Measurements from ENCODE around the gene PLXNA2. TPM values are rescaled to one million over a fixed set of nuclear protein-coding genes. Genes with fewer than 3 reads are reported as not detected.

PLXNA2 gene
- total RNA-seq, 2 experiments from 2014 or later = 2.0 to 2.1 TPM

GRCh38 chr1:208176649-208177048 lies 67.5 kb downstream of the PLXNA2 start:
- ATAC-seq (ENCODE audit: low read depth) = no peak
- H3K4me1 Mint-ChIP-seq = no peaks in the 10 kb centered on the region
- no peaks in the 10 kb centered on the region for H3K36me3 Mint-ChIP-seq
- DNase-seq = no peak
- no peaks in the 10 kb centered on the region for H3K9me3 Mint-ChIP-seq
- POLR2A ChIA-PET = no interaction called here
- H3K4me3 Mint-ChIP-seq = no peak overlapping the region
- H3K27me3 Mint-ChIP-seq = peaks cover 10% of the 10 kb centered on the region
- H3K27ac Mint-ChIP-seq = no peak overlapping the region

GRCh38 chr1:208175508-208175895 lies 68.7 kb downstream of the PLXNA2 start:
- DNase-seq (no peak), ATAC-seq (ENCODE audit: low read depth) (no peak)
- H3K27ac Mint-ChIP-seq = no peak overlapping the region
- H3K4me3 Mint-ChIP-seq = no peak overlapping the region
- no peaks in the 10 kb centered on the region for H3K9me3 Mint-ChIP-seq
- peaks cover 10% of the 10 kb centered on the region for H3K27me3 Mint-ChIP-seq
- POLR2A ChIA-PET = no interaction called here
- no peaks in the 10 kb centered on the region for H3K36me3 Mint-ChIP-seq
- no peaks in the 10 kb centered on the region for H3K4me1 Mint-ChIP-seq

- H3K9me3 Mint-ChIP-seq = no peaks in the 10 kb centered on the region
- DNase-seq (no peak), ATAC-seq (ENCODE audit: low read depth) (no peak)
- no peaks in the 10 kb centered on the region for H3K36me3 Mint-ChIP-seq
- peaks cover 10% of the 10 kb centered on the region for H3K27me3 Mint-ChIP-seq
- H3K4me3 Mint-ChIP-seq = no peak overlapping the region
- no peak overlapping the region for H3K27ac Mint-ChIP-seq
- no peaks in the 10 kb centered on the region for H3K4me1 Mint-ChIP-seq
- POLR2A ChIA-PET = no interaction called here
Observed at GRCh38 chr1:208174731-208175507, 69.3 kb downstream of the PLXNA2 start.

- ATAC-seq (ENCODE audit: low read depth) = no peak
- no peak overlapping the region for H3K4me3 Mint-ChIP-seq
- no peak for DNase-seq
- no peaks in the 10 kb centered on the region for H3K4me1 Mint-ChIP-seq
- POLR2A ChIA-PET = no interaction called here
- H3K9me3 Mint-ChIP-seq = no peaks in the 10 kb centered on the region
- no peak overlapping the region for H3K27ac Mint-ChIP-seq
- H3K36me3 Mint-ChIP-seq = no peaks in the 10 kb centered on the region
- H3K27me3 Mint-ChIP-seq = peaks cover 14% of the 10 kb centered on the region
Observed at GRCh38 chr1:208174200-208174599, 70.0 kb downstream of the PLXNA2 start.

- DNase-seq (no peak), ATAC-seq (ENCODE audit: low read depth) (no peak)
- H3K27me3 Mint-ChIP-seq = peaks cover 12% of the 10 kb centered on the region
- H3K27ac Mint-ChIP-seq = no peak overlapping the region
- no peaks in the 10 kb centered on the region for H3K36me3 Mint-ChIP-seq
- no peak overlapping the region for H3K4me3 Mint-ChIP-seq
- no peaks in the 10 kb centered on the region for H3K4me1 Mint-ChIP-seq
- POLR2A ChIA-PET = no interaction called here
- H3K9me3 Mint-ChIP-seq = no peaks in the 10 kb centered on the region
Observed at GRCh38 chr1:208173749-208174148, 70.4 kb downstream of the PLXNA2 start.

GRCh38 chr1:208172423-208173145 lies 71.6 kb downstream of the PLXNA2 start:
- no peak overlapping the region for H3K4me3 Mint-ChIP-seq
- peaks cover 12% of the 10 kb centered on the region for H3K27me3 Mint-ChIP-seq
- no peak overlapping the region for H3K27ac Mint-ChIP-seq
- no peaks in the 10 kb centered on the region for H3K4me1 Mint-ChIP-seq
- no peaks in the 10 kb centered on the region for H3K36me3 Mint-ChIP-seq
- DNase-seq (no peak), ATAC-seq (ENCODE audit: low read depth) (no peak)
- no peaks in the 10 kb centered on the region for H3K9me3 Mint-ChIP-seq
- POLR2A ChIA-PET = no interaction called here

GRCh38 chr1:208171616-208172422 lies 72.4 kb downstream of the PLXNA2 start:
- H3K4me1 Mint-ChIP-seq = no peaks in the 10 kb centered on the region
- no peak overlapping the region for H3K27ac Mint-ChIP-seq
- ATAC-seq (ENCODE audit: low read depth) (no peak), DNase-seq (no peak)
- POLR2A ChIA-PET = no interaction called here
- no peaks in the 10 kb centered on the region for H3K36me3 Mint-ChIP-seq
- no peak overlapping the region for H3K4me3 Mint-ChIP-seq
- peaks cover 12% of the 10 kb centered on the region for H3K27me3 Mint-ChIP-seq
- no peaks in the 10 kb centered on the region for H3K9me3 Mint-ChIP-seq

- no peak overlapping the region for H3K4me3 Mint-ChIP-seq
- no peaks in the 10 kb centered on the region for H3K36me3 Mint-ChIP-seq
- ATAC-seq (ENCODE audit: low read depth) = no peak
- H3K27me3 Mint-ChIP-seq = peaks cover 19% of the 10 kb centered on the region
- H3K4me1 Mint-ChIP-seq = no peaks in the 10 kb centered on the region
- no peak overlapping the region for H3K27ac Mint-ChIP-seq
- no peaks in the 10 kb centered on the region for H3K9me3 Mint-ChIP-seq
- POLR2A ChIA-PET = no interaction called here
- no peak for DNase-seq
Observed at GRCh38 chr1:208170252-208170651, 73.9 kb downstream of the PLXNA2 start.

GRCh38 chr1:208169081-208169879 lies 74.9 kb downstream of the PLXNA2 start:
- ATAC-seq (ENCODE audit: low read depth) = no peak
- POLR2A ChIA-PET = no interaction called here
- Mint-ChIP-seq H3K4me1 (no peaks in the 10 kb centered on the region), H3K27me3 (peaks cover 23% of the 10 kb centered on the region), H3K27ac (no peak overlapping the region), H3K4me3 (no peak overlapping the region), H3K9me3 (no peaks in the 10 kb centered on the region), H3K36me3 (no peaks in the 10 kb centered on the region)
- DNase-seq = no peak

- DNase-seq (no peak), ATAC-seq (ENCODE audit: low read depth) (no peak)
- H3K36me3 Mint-ChIP-seq = no peaks in the 10 kb centered on the region
- no peaks in the 10 kb centered on the region for H3K9me3 Mint-ChIP-seq
- H3K27ac Mint-ChIP-seq = no peak overlapping the region
- POLR2A ChIA-PET = no interaction called here
- peaks cover 33% of the 10 kb centered on the region for H3K27me3 Mint-ChIP-seq
- no peaks in the 10 kb centered on the region for H3K4me1 Mint-ChIP-seq
- H3K4me3 Mint-ChIP-seq = no peak overlapping the region
Observed at GRCh38 chr1:208167261-208167869, 76.8 kb downstream of the PLXNA2 start.

- H3K27ac Mint-ChIP-seq = no peak overlapping the region
- H3K4me3 Mint-ChIP-seq = no peak overlapping the region
- no peak for DNase-seq
- H3K36me3 Mint-ChIP-seq = no peaks in the 10 kb centered on the region
- H3K4me1 Mint-ChIP-seq = no peaks in the 10 kb centered on the region
- POLR2A ChIA-PET = no interaction called here
- peaks cover 38% of the 10 kb centered on the region for H3K27me3 Mint-ChIP-seq
- ATAC-seq (ENCODE audit: low read depth) = no peak
- no peaks in the 10 kb centered on the region for H3K9me3 Mint-ChIP-seq
Observed at GRCh38 chr1:208166340-208167138, 77.6 kb downstream of the PLXNA2 start.

GRCh38 chr1:208165659-208166058 lies 78.5 kb downstream of the PLXNA2 start:
- H3K9me3 Mint-ChIP-seq = no peaks in the 10 kb centered on the region
- H3K4me3 Mint-ChIP-seq = no peak overlapping the region
- no peak overlapping the region for H3K27ac Mint-ChIP-seq
- DNase-seq = no peak
- peaks cover 38% of the 10 kb centered on the region for H3K27me3 Mint-ChIP-seq
- POLR2A ChIA-PET = no interaction called here
- H3K36me3 Mint-ChIP-seq = no peaks in the 10 kb centered on the region
- ATAC-seq (ENCODE audit: low read depth) = no peak
- no peaks in the 10 kb centered on the region for H3K4me1 Mint-ChIP-seq
